HG03520 (cell line): ENCODE data around the gene TRMT5.
A peak's percentile ranks its signal among the peaks of the same experiment; 100 is the strongest.

Experiments
- ATAC-seq: cut with Tn5 transposase; IDR thresholded peaks from one replicate; pipeline ENCODE4 v1.9.1; 2021; ENCODE audit warnings: mild to moderate bottlenecking, moderate library complexity; ENCODE audit not compliant: unreplicated experiment

The TRMT5 gene

GRCh38 chr14:60980811-60981632 lies at the start of gene TRMT5, which contains the start of gene SLC38A6:
TRMT5 (minus strand) TSS chr14:60981079; CDS start chr14:60980973, 106 bp downstream.
SLC38A6 (plus strand) TSS chr14:60981245; CDS start chr14:60981278, 33 bp downstream.
- ATAC-seq, result peak; percentile 83

DNA sequence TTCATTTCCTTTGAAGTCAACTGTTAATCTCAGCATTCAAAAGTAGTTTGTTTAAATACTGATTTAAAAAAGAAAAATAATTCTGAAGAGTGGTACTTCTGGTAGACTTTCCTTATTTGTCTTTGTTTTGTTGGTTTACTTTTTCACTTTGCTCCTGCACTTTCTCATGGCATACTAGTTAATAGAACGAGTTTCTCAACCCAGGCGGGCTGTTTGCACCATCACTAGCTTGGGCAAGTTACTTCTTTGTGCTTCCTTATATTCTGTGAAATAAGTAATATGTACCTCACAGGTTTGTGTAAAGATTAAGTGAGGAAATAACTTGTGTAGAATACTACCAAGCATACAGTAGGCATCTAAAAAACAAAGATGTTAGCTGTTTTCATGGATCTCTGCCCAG lies 45.6 kb upstream of the TRMT5 start:
- ATAC-seq, result no peak

DNA sequence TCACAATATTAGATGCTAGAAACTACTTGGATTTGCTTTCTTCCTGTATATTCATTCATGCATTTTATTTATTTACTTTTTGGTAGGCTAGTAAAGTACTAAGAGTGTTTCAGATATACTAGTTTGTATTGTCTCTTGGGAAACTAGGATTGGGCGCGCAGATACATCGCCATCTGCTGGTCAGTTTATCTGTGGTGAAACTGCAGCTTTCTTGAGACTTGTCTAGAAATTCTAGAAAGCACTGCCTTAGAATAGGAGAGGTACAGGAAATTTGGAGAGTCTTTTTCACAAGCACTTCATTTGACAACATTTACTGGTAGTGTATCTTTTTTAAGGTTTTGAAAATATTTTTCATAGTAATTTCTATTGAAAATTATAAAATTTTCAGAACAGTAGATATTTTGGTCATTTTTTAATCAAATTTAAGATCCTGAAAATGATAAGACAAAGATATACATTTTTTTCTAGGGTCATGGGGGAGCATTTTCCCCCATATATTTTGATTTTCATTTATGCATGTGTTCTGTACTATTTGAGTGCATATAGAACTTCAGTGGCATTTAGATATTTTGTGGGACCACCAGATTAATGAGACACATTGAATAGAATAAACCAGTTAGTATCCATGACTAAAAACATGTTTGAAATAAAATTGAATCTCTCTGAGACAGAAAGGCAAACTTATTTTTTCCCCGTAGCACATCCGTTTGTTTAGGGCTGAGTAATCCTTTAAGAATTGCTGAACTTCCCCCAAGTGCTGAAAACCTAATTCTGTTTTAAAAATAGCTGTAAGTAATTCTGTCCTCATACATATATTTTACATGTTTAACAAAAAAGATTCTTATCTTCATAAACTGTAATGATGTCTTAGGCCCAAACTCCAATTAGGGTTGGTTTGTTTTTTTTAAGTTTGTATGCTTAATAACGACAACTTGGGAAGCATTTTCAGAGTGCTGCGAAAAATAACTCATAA lies 44.7 kb upstream of the TRMT5 start:
- no peak for ATAC-seq

DNA sequence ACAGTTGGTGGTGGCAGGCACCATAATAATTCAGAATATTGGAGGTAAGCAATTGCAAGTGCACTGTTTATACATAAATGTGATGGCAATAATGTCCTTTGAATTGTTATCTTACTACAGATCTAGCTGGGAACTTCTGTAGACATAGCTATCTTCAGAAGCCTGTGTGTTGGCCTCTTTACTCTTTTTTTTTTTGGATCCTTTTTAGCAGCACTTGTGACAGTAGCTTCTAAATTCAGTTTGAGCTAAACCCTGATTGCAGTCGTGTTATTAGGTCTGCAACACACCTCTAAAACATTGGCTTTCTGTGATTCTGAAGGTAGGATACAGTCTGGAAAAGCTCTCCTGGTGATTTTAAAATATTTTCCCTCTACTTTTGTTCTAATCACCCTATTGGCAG lies 38.7 kb upstream of the TRMT5 start:
- no peak for ATAC-seq

DNA sequence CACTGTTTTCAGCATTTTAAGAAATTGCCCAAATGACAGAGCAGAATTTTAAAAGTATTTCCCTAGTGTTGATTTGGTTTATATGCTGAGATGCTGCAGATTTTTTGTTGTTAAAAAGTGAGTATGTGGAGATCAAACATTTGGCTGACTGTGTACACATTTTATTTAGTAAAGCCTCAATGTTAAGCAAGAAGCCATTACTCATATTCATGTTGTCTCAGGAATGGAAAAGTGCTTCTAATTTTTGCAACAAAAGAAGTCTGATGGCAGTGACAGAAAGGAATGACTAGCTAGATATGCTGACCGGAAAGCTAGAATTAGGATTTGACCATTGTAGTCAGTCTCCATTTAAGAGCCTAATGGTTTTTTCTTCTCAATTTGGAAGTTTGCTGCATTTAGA lies 22.7 kb upstream of the TRMT5 start:
- ATAC-seq, result no peak

DNA sequence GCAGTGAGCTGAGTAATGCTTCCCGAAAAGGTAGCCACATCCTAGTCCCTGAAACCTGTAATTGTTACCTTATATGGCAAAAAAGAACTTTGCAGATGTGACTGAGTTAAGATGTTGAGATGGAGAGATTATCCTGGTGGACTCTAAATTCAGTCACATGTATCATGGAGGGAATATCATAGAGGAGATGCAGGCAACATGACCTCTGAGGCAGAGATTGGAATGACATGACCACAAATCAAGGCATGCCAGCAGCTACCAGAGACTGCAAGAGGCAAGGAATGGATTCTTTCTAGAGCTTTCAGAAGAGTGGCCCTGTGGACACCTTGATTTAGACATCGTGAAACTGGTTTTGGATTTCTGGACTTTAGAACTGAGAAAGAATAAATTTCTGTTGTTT lies 18.7 kb upstream of the TRMT5 start:
- ATAC-seq, result no peak

DNA sequence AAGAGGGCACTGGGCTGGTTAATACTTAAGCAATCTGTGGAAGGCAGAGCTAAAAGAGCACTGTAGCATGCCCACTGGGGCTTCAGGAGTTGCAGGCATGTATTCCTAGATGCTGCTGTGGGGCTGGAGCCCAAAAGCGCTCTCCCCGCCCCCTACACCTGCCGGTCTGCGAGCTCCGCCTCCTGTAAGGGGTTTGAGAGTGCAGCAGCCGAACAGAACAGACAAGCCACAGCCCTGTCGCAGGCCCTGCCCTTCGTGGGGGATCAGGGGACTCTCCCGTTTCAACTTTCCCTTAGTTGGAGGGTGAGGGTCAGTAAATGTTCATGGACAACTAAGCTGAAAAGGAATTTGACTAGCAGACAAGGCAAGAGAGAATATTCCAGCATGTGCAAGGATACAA lies 17.7 kb upstream of the TRMT5 start:
- no peak for ATAC-seq

DNA sequence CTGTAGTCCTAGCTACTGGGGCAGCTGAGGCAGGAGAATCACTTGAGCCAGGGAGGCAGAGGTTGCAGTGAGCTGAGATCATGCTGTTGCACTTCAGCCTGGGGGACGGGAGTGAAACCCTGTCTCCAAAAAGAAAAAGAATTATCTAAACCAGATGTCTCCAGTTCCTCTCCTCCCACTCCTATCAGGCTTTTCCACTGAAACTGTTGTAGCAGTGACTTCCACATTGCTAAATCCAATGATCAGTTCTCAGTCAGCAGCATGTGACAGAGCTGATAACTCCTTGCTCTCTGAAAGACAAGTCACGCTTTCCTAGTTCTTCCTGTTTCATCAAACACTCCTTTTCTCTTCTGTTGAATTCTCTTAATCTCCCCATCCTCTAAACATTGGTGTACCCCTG lies 8.7 kb upstream of the TRMT5 start:
- no peak for ATAC-seq

GRCh38 chr14:60986500-60986899 lies 5.6 kb upstream of the TRMT5 start:
- ATAC-seq, result no peak

DNA sequence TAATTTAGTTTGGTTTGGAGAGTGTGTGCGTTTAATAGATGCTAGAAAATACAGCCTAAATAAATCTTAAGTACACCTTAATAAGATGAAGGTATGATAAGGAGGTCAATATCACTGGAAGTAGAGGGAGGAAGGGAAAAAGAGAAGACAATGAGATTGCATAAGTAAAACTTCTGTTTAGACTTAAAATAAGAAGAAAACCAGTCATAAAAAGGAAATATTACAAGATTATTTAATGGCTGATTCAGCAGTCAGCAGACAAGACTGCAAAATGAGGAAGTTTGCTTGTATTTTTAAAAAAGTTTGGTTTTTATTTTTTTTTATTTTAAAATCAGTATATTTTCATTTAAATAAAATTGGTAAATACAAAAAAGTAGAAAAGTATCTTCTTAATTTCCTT lies 3.3 kb upstream of the TRMT5 start:
- ATAC-seq, result no peak

- no peak for ATAC-seq
Observed at GRCh38 chr14:60981633-60982455, 965 bp upstream of the TRMT5 start.

- ATAC-seq, result no peak
Observed at GRCh38 chr14:60977847-60978246, 3.0 kb downstream of the TRMT5 start.

DNA sequence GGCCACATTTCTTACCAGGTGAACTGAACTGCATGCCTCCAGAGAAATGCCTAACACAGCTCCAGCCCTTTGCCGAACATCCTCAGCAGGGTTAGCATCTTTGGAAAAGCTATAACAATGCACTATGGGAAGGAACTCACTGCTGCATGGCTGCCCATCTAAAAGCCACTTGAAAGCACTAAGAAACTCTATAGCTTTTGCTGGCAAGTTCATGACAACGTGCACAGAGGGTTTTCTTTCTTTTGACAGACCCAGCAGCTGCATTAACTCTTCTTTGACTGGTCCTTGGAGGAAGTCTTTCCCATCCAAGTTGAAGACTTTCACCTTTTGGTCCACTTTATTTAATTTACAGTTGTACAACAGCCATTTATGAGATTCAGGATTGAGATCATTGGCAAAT lies 5.3 kb downstream of the TRMT5 start:
- no peak for ATAC-seq

GRCh38 chr14:60974090-60974651 lies 6.7 kb downstream of the TRMT5 start:
- ATAC-seq, result no peak

- ATAC-seq, result no peak
Observed at GRCh38 chr14:60973070-60973469, 7.8 kb downstream of the TRMT5 start.

- no peak for ATAC-seq
Observed at GRCh38 chr14:60972295-60972694, 8.6 kb downstream of the TRMT5 start.

- no peak for ATAC-seq
Observed at GRCh38 chr14:60971271-60971670, 9.6 kb downstream of the TRMT5 start.

DNA sequence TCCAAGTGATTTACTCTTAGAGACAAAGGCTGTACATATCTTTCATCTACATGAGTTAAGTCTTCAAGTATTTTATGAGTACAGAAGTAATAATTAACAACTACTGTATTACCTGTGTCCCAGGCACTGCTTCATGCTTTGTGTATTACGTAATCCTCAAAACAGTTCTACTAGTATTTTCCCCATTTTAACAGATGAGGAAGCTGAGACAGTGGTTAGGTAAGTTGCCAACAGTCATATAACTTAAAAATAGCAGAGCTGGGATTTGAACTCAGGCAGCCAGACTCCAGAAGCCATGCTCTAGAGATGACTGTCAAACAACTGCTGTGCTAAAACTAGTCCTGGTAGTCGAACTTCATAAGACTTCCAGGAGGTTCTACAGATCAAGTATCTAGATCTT lies 10.7 kb downstream of the TRMT5 start:
- no peak for ATAC-seq

GRCh38 chr14:60968671-60969070 lies 12.2 kb downstream of the TRMT5 start:
- no peak for ATAC-seq

- no peak for ATAC-seq
Observed at GRCh38 chr14:60968099-60968498, 12.8 kb downstream of the TRMT5 start.

- no peak for ATAC-seq
Observed at GRCh38 chr14:60965402-60965801, 15.5 kb downstream of the TRMT5 start.
